ENCODE measurements around the gene CCSER1. TPM values are rescaled to one million over a fixed set of nuclear protein-coding genes. Genes with fewer than 3 reads are reported as not detected.

Gene CCSER1
- total RNA-seq, 2 donors from 2014 or later: 1.5 to 2.7 TPM

DNA sequence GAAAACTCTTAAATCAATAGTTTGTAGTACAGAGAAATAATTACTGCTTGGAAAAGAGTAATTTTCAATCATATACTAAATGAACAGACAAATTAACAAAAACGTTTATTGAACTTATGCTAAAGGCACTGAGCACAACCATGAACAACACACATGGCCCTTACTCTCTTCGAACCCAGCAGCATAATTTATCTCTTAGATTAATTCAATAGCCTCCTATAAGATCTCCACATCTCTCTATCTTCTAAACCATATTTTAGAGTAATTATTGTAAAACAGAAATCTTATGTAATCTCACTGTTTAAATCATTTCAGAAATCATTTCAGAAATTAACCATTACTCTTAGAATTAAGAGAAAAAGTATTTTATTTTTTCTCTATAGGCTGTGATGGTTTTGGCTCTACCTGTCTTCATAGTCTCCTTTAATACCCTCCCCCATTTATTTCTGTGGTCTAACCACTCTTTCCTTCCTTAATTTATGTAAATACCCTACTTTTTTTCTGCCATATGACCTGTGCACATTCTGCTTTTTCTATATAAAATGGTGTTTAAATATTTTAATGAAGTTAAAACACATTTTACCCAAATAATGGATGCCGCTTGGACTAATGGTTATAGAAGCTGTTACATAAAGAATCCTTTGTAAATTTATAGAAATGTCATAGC is 218.5 kb downstream of the CCSER1 start:
- H3K27ac ChIP-seq: no peak overlapping the region
- H3K4me1 ChIP-seq (ENCODE audit: control insufficient read depth in 1 of 2, low read depth in 2 of 2): no peaks in the 10 kb centered on the region
- H3K27me3 ChIP-seq (replicated peaks; ENCODE audit: insufficient read depth): no peaks in the 10 kb centered on the region
- H3K9me3 ChIP-seq: no peaks in the 10 kb centered on the region
- DNase-seq (ENCODE audit: low spot score): no peak
- no peak for TF ChIP-seq CTCF (IDR thresholded peaks at IDR 0.05)
- ATAC-seq (ENCODE audit: insufficient number of reproducible peaks, low FRiP score, low read depth): no peak
- H3K36me3 ChIP-seq: no peaks in the 10 kb centered on the region
- no peak overlapping the region for H3K4me3 ChIP-seq

DNA sequence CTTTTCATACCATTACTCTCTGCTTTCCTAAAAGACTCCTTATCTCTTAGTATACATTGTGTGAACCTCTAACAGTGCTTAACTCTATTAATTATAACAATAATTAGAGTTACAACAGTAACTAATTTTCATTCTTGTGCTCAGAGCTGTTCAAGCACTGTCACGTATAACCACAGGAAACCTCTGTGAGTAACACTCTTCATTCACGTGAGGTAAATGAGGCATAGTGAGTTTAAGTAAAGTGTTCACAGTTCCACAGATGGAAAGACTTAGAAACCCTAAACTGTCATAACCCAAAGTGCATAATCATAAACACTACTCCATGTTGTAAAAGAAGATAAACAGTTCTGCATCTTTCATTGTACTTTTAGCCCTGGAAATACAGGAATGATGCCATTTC is 222.4 kb downstream of the CCSER1 start:
- no peak for ATAC-seq (ENCODE audit: insufficient number of reproducible peaks, low FRiP score, low read depth)
- H3K27me3 ChIP-seq (replicated peaks; ENCODE audit: insufficient read depth): no peaks in the 10 kb centered on the region
- no peak for DNase-seq (ENCODE audit: low spot score)
- no peaks in the 10 kb centered on the region for H3K4me1 ChIP-seq (ENCODE audit: control insufficient read depth in 1 of 2, low read depth in 2 of 2)
- H3K9me3 ChIP-seq: no peaks in the 10 kb centered on the region
- no peak overlapping the region for H3K27ac ChIP-seq
- no peak for TF ChIP-seq CTCF (IDR thresholded peaks at IDR 0.05)
- no peak overlapping the region for H3K4me3 ChIP-seq
- no peaks in the 10 kb centered on the region for H3K36me3 ChIP-seq

GRCh38 chr4:90357117-90357710 is 230.0 kb downstream of the CCSER1 start:
- no peak for ATAC-seq (ENCODE audit: insufficient number of reproducible peaks, low FRiP score, low read depth)
- no peak for TF ChIP-seq CTCF (IDR thresholded peaks at IDR 0.05)
- Histone ChIP-seq H3K9me3 (no peaks in the 10 kb centered on the region), H3K4me1 (ENCODE audit: control insufficient read depth in 1 of 2, low read depth in 2 of 2) (no peaks in the 10 kb centered on the region), H3K27ac (no peak overlapping the region), H3K36me3 (no peaks in the 10 kb centered on the region), H3K4me3 (no peak overlapping the region), H3K27me3 (replicated peaks; ENCODE audit: insufficient read depth) (no peaks in the 10 kb centered on the region)
- DNase-seq (ENCODE audit: low spot score): no peak

GRCh38 chr4:90375081-90375480 is 247.9 kb downstream of the CCSER1 start:
- H3K9me3 ChIP-seq: no peaks in the 10 kb centered on the region
- no peaks in the 10 kb centered on the region for H3K36me3 ChIP-seq
- DNase-seq (ENCODE audit: low spot score) (no peak), ATAC-seq (ENCODE audit: insufficient number of reproducible peaks, low FRiP score, low read depth) (no peak)
- no peaks in the 10 kb centered on the region for H3K4me1 ChIP-seq (ENCODE audit: control insufficient read depth in 1 of 2, low read depth in 2 of 2)
- no peaks in the 10 kb centered on the region for H3K27me3 ChIP-seq (replicated peaks; ENCODE audit: insufficient read depth)
- H3K4me3 ChIP-seq: no peak overlapping the region
- no peak overlapping the region for H3K27ac ChIP-seq
- no peak for TF ChIP-seq CTCF (IDR thresholded peaks at IDR 0.05)

DNA sequence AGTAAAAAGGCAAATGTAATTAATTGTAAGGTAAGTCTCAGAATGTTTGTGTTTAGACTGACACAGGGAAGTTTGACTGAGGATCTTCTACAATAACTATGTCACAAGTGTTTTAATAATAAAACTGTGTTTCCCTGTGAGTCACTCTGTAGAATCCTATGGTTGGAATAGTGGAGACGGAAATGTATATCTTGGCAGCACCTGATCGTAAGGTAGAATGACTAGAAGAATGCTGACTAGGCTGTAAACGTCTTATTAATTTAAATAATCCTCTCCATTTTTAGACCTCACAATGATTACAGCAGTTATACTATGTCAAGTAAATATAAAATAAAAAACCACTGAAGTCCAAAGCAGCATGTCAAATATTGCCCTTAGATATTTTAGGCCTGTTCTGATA is 266.0 kb downstream of the CCSER1 start:
- Histone ChIP-seq H3K9me3 (no peaks in the 10 kb centered on the region), H3K4me1 (ENCODE audit: control insufficient read depth in 1 of 2, low read depth in 2 of 2) (no peaks in the 10 kb centered on the region), H3K27ac (no peak overlapping the region), H3K4me3 (no peak overlapping the region), H3K36me3 (no peaks in the 10 kb centered on the region), H3K27me3 (replicated peaks; ENCODE audit: insufficient read depth) (no peaks in the 10 kb centered on the region)
- TF ChIP-seq CTCF (IDR thresholded peaks at IDR 0.05): no peak
- DNase-seq (ENCODE audit: low spot score) (no peak), ATAC-seq (ENCODE audit: insufficient number of reproducible peaks, low FRiP score, low read depth) (no peak)

All from thoracic aorta (tissue), 2 donors.